GM04504 (cell line): ENCODE data around the gene DSTN.

Experiments
- DNase-seq: peaks from one replicate; pipeline ENCODE4 v3.0.0-alpha.2; 2012; ENCODE audit warnings: low read depth

Gene DSTN

GRCh38 chr20:17637413-17637780 lies 67.5 kb downstream of the DSTN start:
- no peak for DNase-seq

GRCh38 chr20:17637985-17638640 lies 68.2 kb downstream of the DSTN start:
- DNase-seq: no peak

- DNase-seq: no peak
These were observed 69.0 kb downstream of the DSTN start for GRCh38 chr20:17638835-17639407.

GRCh38 chr20:17640146-17640874 lies 70.4 kb downstream of the DSTN start:
- DNase-seq: no peak

- DNase-seq: no peak
These were observed 71.1 kb downstream of the DSTN start for GRCh38 chr20:17640875-17641378.

GRCh38 chr20:17641520-17641964 lies 71.7 kb downstream of the DSTN start:
- DNase-seq: no peak

- DNase-seq: no peak
These were observed 72.1 kb downstream of the DSTN start for GRCh38 chr20:17641993-17642392.

- no peak for DNase-seq
These were observed 72.8 kb downstream of the DSTN start for GRCh38 chr20:17642404-17643269.

- DNase-seq: no peak
These were observed 73.8 kb downstream of the DSTN start for GRCh38 chr20:17643531-17644188.

- DNase-seq: no peak
These were observed 74.6 kb downstream of the DSTN start for GRCh38 chr20:17644451-17644850.

GRCh38 chr20:17645010-17645409 lies 75.1 kb downstream of the DSTN start:
- no peak for DNase-seq

GRCh38 chr20:17645546-17646208 lies 75.8 kb downstream of the DSTN start:
- no peak for DNase-seq

GRCh38 chr20:17646209-17646960 lies 76.5 kb downstream of the DSTN start:
- DNase-seq: no peak

GRCh38 chr20:17646961-17647301 lies 77.1 kb downstream of the DSTN start:
- no peak for DNase-seq

- DNase-seq: no peak
These were observed 77.8 kb downstream of the DSTN start for GRCh38 chr20:17647391-17648314.

GRCh38 chr20:17648315-17648646 lies 78.4 kb downstream of the DSTN start:
- DNase-seq: no peak

- no peak for DNase-seq
These were observed 79.2 kb downstream of the DSTN start for GRCh38 chr20:17648791-17649730.
